MM.1S (cell line): ENCODE measurements around the gene SMPX.

Source experiments
- DNase-seq: peaks from one replicate; pipeline ENCODE4 v3.0.0-alpha.2; 2015
- H2AFZ ChIP-seq: fragments of 300-600 bp; sonication (generic); 2 replicates; pipeline ENCODE4 v1.6.0; 2016; ENCODE audit warnings: antibody characterized with exemption, low read length
- H3F3A ChIP-seq: fragments of 300-600 bp; sonication (generic); 2 replicates; pipeline ENCODE4 v1.6.1; 2016; ENCODE audit warnings: mild to moderate bottlenecking, antibody characterized with exemption, low read length, moderate library complexity, mixed read lengths; ENCODE audit not compliant: insufficient read depth
- H3K27ac ChIP-seq: fragments of 300-600 bp; sonication (generic); 2 replicates; pipeline ENCODE4 v1.5.1; 2016; ENCODE audit warnings: mild to moderate bottlenecking, low read length
- H3K27me3 ChIP-seq: fragments of 300-600 bp; sonication (generic); replicated peaks from 2 replicates; pipeline ENCODE4 v1.6.0; 2016; ENCODE audit warnings: low read length; ENCODE audit not compliant: insufficient read depth
- H3K36me3 ChIP-seq: fragments of 300-600 bp; sonication (generic); replicated peaks from 2 replicates; pipeline ENCODE4 v1.6.1; 2016; ENCODE audit warnings: mild to moderate bottlenecking, low read length, mixed read lengths; ENCODE audit not compliant: insufficient read depth
- H3K4me1 ChIP-seq: fragments of 300-600 bp; sonication (generic); 2 replicates; pipeline ENCODE4 v1.6.1; 2016; ENCODE audit warnings: low read length, mixed read lengths
- H3K4me2 ChIP-seq: fragments of 300-600 bp; sonication (generic); 2 replicates; pipeline ENCODE4 v1.6.0; 2016; ENCODE audit warnings: low read depth, low read length
- H3K4me3 ChIP-seq: fragments of 300-600 bp; sonication (generic); 2 replicates; pipeline ENCODE4 v1.5.1; 2016; ENCODE audit warnings: low read length, mixed read lengths
- H3K79me2 ChIP-seq: fragments of 300-600 bp; sonication (generic); 2 replicates; pipeline ENCODE4 v1.6.1; 2016; ENCODE audit warnings: mixed run types, low read length, mixed read lengths
- H3K9ac ChIP-seq: fragments of 300-600 bp; sonication (generic); 2 replicates; pipeline ENCODE4 v1.6.1; 2016; ENCODE audit warnings: low read length, mixed read lengths
- H3K9me2 ChIP-seq: fragments of 300-600 bp; sonication (generic); replicated peaks from 2 replicates; pipeline ENCODE4 v1.6.1; 2016; ENCODE audit warnings: mild to moderate bottlenecking, low read length, mixed read lengths; ENCODE audit not compliant: insufficient read depth
- H3K9me3 ChIP-seq: fragments of 300-600 bp; sonication (generic); replicated peaks from 2 replicates; pipeline ENCODE4 v1.6.1; 2016; ENCODE audit warnings: mild to moderate bottlenecking, low read length, mixed read lengths; ENCODE audit not compliant: insufficient read depth
- H4K20me1 ChIP-seq: fragments of 300-600 bp; sonication (generic); 2 replicates; pipeline ENCODE4 v1.6.1; 2016; ENCODE audit warnings: mild to moderate bottlenecking, low read length, moderate library complexity, mixed read lengths; ENCODE audit not compliant: insufficient read depth
- CTCF ChIP-seq: fragments of 300-600 bp; sonication (generic); IDR thresholded peaks from 2 replicates; pipeline ENCODE4 v1.5.1; 2016; ENCODE audit warnings: antibody characterized with exemption, low read length, mixed read lengths
- EZH2 ChIP-seq: fragments of 300-600 bp; sonication (generic); optimal IDR thresholded peaks from 2 replicates; pipeline ENCODE3; 2017; ENCODE audit warnings: low read depth, mild to moderate bottlenecking, antibody characterized with exemption, low read length, mixed read lengths
- EZH2phosphoT487 ChIP-seq: fragments of 300-600 bp; sonication (generic); IDR thresholded peaks from 2 replicates; pipeline ENCODE4 v1.6.1; 2018; ENCODE audit warnings: antibody characterized with exemption, low read length

Gene SMPX

GRCh38 chrX:21770631-21771321 is 12.9 kb upstream of the SMPX start:
- H3K4me3 ChIP-seq, result no peak overlapping the region
- no peaks in the 10 kb centered on the region for H4K20me1 ChIP-seq
- no peaks in the 10 kb centered on the region for H3K4me1 ChIP-seq
- H3K27ac ChIP-seq, result no peak overlapping the region
- no peak overlapping the region for H3K9ac ChIP-seq
- no peaks in the 10 kb centered on the region for H3K9me2 ChIP-seq
- DNase-seq, result no peak
- no peak overlapping the region for H2AFZ ChIP-seq
- H3K79me2 ChIP-seq, result no peaks in the 10 kb centered on the region
- H3K9me3 ChIP-seq, result no peaks in the 10 kb centered on the region
- H3K27me3 ChIP-seq, result no peaks in the 10 kb centered on the region
- no peak for TF ChIP-seq EZH2
- no peak for TF ChIP-seq EZH2phosphoT487
- TF ChIP-seq CTCF, result no peak
- H3K36me3 ChIP-seq, result no peaks in the 10 kb centered on the region
- no peaks in the 10 kb centered on the region for H3F3A ChIP-seq
- H3K4me2 ChIP-seq, result no peak overlapping the region

- Histone ChIP-seq H3K4me1 (no peaks in the 10 kb centered on the region), H3F3A (no peaks in the 10 kb centered on the region), H3K4me3 (no peak overlapping the region), H2AFZ (no peak overlapping the region), H3K9me3 (no peaks in the 10 kb centered on the region), H3K27ac (no peak overlapping the region), H3K9me2 (no peaks in the 10 kb centered on the region), H3K79me2 (no peaks in the 10 kb centered on the region), H3K9ac (no peak overlapping the region), H3K36me3 (no peaks in the 10 kb centered on the region), H4K20me1 (no peaks in the 10 kb centered on the region), H3K4me2 (no peak overlapping the region), H3K27me3 (no peaks in the 10 kb centered on the region)
- no peak for TF ChIP-seq EZH2
- no peak for TF ChIP-seq EZH2phosphoT487
- no peak for TF ChIP-seq CTCF
- no peak for DNase-seq
These were observed 8.2 kb upstream of the SMPX start for GRCh38 chrX:21766101-21766500.

GRCh38 chrX:21764008-21764407 is 6.1 kb upstream of the SMPX start:
- Histone ChIP-seq H3K27me3 (no peaks in the 10 kb centered on the region), H4K20me1 (no peaks in the 10 kb centered on the region), H3K4me1 (no peaks in the 10 kb centered on the region), H3K9ac (no peak overlapping the region), H3K4me2 (no peak overlapping the region), H3F3A (no peaks in the 10 kb centered on the region), H3K27ac (no peak overlapping the region), H2AFZ (no peak overlapping the region), H3K9me2 (no peaks in the 10 kb centered on the region), H3K4me3 (no peak overlapping the region), H3K9me3 (no peaks in the 10 kb centered on the region), H3K36me3 (no peaks in the 10 kb centered on the region), H3K79me2 (no peaks in the 10 kb centered on the region)
- TF ChIP-seq CTCF (no peak), EZH2 (no peak), EZH2phosphoT487 (no peak)
- DNase-seq, result no peak
